GM19455 (cell line): Measurements from ENCODE around the gene NCK1.
A peak's percentile ranks its signal among the peaks of the same experiment; 100 is the strongest.

Experiments used
- ATAC-seq: cut with Tn5 transposase; IDR thresholded peaks from one replicate; pipeline ENCODE4 v1.9.1; 2021; ENCODE audit not compliant: unreplicated experiment

NCK1 gene

DNA sequence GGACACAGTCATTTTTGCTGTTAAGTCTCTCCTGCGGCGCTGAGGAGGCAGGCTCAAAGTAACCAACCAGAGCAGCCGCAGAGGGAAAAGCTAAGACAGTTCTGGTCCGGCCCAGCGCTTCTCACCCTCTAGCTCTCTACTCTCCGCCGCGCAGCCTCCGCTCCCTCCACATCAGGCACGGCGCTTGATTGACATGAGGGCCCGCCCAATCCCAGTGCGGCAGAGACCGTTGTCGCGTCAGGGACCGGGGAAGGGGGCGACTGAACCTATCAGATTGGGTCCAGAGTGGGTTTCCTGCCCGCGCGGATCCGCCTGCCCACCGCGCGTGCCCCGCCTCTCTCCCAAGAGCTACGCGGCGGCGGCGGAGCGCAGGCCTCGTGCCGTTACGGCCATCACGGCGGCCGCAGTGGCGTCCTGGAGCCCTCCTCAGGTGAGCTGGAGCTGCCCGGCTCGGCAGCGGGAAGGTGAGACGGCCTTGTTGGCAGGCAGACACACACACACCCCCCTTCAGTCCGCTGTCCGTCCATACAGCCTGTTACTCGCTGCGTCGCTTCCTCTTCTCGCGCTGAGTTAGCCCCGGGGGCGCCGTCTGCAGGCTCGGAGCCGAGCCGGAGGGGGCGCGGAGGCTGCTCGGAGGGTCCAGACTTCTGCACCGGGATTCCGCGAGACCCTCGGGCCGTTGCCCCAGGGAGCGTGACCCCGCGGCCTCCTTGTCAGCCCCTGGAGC is at the start of gene NCK1:
Gene NCK1 (plus strand): TSS at position 319 of the 727 bp plus-strand sequence. CDS start 65,794 bp downstream, outside the sequence.
- ATAC-seq, result peak; percentile 97

DNA sequence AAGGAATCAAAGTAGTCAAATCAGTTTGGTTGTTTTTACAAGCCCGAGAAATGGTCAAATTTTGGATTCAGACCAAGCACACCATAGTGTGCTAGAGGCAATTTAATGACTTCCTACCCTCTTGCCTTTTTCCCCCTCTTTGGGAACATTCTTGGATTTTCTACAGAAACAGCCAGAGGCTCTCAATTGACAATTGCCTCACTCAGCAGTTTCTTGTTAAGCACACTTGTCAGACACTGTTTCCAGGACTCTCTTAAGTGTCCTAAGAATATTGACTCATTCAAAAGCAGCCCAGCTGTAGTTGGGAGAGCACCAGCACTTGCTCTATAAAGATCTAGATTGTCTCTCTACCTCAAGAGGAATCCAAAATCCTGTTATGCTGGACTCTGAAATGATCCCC is 44.6 kb upstream of the NCK1 start:
- no peak for ATAC-seq

DNA sequence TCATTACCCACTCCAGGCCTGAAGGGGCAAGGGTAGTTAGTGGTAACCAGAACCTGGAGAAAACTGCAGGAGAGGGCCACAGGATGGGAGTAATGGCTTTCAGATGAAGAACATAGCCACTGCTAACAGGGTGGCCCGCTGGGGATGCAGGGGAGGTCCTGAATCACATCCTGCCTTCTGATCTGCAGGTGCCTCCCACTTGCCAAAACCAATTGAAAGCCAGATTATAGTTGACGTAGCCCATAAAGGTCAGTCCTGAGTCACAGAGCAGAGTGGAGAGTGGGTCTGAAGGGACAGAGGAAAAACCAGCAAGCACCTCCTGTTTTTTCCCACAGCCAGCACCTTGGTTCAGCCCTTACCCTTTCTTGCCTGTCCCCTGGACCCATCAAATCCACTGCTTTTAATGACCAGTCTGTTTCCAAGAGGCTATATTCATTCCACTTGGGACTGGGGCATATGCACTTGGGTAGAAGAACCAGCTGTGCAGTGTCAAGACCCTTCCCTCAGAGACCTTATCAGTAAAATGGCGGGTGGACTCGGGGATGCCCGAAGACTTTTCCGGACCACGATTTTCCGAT is 43.7 kb upstream of the NCK1 start:
- ATAC-seq, result peak; percentile 54

DNA sequence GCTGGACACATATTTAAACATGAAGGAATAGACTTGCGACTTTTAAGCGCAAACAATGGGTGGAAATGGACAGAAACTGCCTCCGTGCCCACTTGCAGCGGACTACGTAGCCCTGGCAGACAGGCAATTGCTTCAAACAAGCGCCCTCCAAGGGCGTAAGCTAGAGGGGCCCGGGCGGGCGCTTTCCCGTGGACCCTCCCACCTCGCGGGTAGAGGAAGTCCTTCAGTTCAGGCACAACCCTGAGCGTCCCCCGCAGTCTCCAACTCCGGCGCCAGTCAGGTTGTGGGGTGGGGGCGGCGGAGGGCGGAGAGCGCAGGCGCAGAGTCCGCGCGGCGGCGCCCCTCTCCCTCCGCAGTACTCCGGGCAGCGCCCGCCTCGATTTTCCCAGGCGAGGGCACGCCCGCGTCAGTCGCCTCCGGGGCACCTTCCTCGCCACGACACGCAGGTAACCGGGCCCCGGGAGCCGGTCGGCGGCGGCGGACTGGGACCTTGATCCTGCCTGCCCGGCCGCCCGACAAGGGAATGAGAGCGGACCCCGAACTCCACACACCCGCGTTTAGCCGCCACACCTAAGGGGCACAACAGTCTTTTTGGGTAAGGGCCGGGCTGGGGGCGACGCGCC is 43.1 kb upstream of the NCK1 start, which contains the start of gene SLC35G2:
Gene SLC35G2 (plus strand): TSS at position 358 of the 623 bp plus-strand sequence. CDS start 35,335 bp downstream, outside the sequence.
- peak; percentile 57 for ATAC-seq

DNA sequence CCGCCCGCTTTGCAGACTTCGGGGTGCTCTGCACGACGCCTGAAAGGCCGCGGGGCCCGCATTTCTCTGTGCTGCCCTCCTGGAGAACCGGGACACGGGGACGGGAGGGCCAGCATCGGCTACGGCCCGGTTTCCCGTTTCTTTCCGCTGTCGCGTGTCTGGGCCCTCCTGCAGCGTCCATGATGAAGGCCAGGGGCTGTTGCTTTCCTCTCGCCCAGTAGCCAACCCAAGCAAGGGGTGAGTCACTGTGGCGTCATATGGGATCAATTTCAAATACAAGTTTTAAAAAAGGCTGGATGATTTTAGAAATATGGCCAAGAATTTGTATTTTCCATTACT is 42.6 kb upstream of the NCK1 start:
- ATAC-seq, result peak; percentile 30

DNA sequence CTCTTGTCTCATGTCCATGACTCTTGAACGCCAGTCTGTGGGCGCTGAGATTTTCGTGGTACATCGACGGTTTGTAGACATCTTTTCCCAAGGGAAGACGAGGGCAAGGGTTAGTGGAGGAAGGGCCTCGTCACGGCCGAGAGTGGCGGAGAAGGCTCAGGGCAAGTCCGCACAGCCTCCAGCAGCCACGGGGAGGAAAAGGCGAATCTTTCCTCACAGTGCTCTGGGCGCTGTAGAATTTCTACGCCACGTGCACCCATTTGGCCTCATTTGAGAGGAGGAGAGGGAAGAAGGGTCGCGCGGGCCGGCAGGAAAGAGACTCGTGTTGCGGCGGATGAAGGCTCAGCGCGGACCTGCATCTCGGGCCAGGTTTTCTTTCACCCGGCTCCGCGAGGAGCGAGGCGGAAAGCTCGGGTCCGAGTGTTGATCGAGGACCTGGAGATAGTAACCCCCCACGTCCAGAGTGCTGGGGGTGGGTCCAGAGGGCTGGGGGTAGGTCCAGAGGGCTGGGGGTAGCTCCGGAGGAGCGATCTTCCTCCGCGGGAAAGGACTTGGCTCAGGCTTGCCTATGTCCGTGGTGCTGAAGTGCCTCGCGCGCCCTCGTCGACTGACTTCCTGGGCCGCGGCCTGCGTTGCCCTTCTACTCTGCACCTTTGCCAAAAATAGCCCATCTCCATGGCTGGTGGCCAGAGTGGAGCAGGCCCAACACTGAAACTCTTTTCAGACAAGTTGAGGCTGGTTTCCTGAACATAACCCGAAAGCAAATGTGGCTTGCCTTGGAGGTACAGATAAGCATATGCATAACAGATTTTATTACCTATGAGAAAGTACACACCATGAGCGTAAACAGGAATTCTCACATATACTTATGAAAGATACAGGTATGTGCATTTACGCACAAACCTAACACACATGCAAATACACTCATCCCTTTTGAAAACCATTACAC is 42.0 kb upstream of the NCK1 start:
- peak; percentile 17 for ATAC-seq

DNA sequence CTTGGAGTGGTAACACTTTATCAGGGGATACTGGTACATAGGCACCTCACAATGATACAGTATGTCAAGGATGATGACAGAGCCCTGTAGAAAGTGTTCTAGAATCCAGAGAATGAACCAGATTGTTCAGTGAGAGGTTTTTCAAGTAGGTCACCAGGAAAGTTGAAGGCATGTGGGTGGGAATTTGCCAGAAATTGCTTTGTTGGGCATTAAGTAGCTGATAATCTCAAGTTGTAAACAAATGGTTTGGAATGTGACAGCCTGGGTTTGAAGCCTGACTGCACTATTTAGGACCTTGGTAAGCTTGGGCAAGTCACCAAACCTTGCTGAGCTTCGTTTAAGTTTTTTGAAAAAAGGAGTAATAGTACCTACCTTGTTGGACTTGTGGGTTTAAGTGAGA is 30.5 kb upstream of the NCK1 start:
- no peak for ATAC-seq

DNA sequence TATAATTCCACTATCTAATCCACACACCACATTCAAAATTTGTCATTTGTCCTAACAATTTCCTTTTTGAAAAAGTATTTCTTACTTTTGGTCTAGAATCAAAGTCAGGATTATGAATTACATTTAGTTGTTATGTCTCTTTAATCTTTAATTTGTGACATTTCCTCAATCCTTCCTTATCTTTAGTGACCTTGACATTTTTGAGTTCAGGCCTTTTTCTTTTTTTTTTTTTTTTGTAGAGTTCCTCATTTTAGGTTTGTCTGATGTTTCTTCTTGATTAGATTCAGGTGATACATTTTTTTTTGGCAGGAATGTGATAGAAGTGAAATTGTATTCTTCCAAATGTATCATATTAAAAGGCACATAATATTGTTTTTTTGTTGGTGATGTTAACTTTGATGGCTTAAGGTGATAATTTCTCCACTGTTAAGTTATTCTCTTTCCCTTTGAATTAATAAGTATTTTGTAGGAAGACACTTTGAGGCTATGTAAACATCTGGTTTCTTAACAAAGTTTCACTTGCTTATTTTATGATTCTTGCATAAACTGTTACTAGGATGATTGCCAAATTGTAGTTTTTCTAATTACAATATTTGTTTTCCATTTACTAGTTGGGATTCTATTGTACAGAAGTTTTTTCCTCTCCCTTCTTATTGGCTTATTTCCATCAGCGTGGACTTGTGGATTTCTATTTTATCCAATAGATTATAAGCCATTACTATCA is 26.8 kb upstream of the NCK1 start:
- no peak for ATAC-seq

DNA sequence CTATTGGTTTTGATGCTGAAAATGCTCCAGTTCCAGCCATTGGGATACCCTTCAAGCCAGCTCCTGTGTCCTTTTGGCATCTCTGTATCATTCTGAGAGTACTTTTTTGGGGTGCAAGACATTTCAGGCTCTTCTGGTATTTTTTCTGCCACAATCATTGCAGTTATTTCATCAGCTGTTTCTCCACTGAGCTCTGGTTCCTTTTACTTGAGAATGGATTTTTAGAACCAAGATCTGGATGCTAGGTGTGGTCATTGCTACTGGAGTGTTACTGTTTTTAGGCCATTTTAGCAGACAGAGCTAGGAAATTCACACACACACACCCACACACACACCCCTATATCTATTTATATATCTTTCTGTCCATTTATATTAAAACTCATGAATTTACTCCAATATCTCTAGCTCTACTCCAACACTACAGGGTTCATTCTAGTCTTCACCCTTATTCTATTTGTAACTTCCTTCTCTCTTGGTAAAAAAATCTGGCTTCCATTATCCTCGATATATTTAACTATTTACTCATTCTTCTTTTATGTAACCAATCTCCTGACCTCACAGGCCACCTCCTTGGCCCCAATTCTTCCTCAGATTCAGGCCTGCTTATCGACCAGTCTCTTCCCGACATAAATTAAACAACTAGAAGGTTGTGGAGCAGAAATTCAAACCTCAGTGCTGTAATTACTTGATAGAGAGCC is 26.0 kb upstream of the NCK1 start:
- ATAC-seq, result no peak

DNA sequence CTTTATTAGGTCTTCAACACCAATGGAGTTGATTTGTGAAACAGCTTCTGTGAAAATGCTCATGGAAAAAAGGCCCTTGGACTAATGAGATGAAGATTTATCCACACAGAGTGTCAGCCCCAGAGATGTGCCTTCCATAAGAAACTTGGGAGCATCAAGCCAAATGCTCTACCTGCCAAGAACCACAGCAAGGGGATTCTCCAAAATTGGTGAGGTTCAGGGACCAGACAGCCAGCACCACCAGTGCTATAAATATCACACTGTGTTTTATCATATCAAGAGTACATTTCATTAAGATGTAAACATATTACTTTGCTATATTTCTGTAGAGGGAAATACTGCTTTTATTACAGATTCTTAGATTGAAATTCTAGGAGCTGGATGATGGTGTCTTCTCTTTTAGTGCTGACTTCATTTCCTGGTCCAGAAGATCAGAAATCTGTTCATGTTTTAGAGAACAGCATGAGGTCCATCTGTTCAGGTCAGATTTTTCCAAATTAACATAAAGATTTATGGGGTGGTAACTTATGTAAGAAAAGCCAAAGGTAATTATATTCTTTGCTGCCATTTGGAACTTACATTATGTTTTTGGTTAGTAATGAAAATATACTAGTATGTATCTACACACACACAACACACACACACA is 25.4 kb upstream of the NCK1 start:
- no peak for ATAC-seq

DNA sequence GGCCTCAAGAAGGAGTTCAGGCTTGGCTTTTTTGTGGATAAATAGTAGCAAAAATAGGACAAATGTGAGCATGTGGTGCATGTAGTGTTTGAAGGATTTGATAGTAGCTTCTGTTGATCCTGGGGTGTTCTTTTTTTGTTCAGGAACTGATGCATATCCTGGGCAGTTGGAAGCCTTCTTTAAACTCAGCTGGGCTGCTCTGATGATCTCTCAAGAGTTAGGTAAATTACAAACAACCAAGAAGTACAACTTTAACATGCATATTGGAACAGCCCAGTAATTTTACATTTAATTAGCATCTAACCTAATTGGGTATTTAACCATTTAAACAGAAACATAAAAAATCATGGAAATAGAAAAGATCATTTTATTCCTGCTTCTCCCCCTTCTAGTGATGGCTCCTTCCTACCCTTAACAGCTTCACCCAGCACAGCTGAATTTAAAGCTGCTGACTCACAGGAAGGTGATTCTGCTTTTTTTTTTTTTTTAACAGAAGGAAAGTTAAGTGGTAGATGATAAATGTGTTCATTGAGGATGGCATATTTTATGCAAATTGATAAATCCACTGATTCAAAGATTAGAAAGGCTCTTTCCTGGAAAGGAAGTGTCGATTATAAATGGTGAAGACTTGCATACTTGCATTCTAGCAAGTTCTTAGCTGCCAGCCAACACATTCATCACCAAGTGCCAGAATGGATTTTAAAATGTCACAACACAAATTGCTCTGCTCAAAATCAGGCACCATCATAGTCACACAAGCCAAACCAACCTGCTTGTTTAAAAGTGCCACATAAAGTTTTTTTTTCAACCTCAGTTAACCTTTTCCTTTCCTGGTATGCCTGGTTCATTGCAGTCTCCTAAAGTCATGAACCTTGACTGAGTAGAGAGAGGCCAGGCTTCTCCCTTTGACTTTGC is 23.1 kb upstream of the NCK1 start:
- ATAC-seq, result no peak

DNA sequence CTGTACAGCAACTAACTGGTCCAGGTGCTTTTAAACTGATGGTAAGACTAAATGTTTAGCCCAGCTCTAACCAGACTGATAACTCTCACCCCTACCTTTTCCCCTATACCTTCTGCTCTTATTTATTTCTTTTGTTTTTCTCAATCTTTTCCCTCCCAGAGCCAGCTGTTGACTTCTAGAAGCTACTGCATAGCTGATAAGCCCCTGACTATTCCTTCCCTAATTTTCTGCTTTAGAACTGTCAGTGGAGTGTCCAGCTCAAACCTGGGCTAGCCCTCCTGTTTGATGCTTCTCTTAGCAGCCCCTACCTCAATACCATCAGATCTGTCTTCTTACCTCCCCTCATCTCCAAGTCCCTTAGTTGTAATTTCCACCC is 22.5 kb upstream of the NCK1 start:
- ATAC-seq, result no peak

DNA sequence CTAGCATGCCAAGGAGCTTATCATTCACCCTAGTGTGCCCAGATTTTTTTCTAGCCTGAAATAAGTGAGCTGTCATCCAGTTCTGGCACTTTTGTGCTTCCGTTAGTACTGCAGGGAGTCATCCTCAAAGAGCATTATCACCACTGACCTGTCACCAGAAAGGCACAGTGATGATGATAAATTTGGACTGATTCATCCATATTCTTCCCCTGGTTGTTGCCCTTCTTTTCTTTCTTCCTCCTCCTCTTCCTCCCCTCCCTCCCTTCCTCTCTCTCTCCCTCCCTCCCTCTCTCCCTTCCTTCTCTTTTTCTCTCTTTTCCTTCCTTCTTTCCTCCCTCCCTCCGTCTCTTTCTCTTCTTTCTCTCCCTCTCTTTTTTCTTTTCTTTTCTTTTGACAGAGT is 21.8 kb upstream of the NCK1 start:
- no peak for ATAC-seq

DNA sequence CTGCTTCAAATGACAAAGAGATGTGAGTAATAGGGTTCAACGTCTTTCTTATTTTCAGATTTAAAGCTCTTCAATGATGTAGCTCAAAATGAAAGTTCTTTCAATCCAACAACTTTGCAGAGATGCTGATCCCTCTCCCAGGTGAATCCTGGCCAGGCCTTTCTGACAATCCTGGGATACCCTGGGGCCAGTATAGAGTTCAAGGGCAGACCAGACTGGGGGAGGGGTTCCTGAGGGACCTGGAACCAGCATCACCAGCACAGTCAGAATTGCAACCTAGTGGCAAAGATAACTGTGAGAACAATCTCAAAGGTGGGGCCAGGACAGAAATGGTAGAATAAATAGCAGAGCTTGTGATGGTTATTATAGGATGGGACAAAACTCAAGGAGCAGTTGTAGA is 19.7 kb upstream of the NCK1 start:
- no peak for ATAC-seq

DNA sequence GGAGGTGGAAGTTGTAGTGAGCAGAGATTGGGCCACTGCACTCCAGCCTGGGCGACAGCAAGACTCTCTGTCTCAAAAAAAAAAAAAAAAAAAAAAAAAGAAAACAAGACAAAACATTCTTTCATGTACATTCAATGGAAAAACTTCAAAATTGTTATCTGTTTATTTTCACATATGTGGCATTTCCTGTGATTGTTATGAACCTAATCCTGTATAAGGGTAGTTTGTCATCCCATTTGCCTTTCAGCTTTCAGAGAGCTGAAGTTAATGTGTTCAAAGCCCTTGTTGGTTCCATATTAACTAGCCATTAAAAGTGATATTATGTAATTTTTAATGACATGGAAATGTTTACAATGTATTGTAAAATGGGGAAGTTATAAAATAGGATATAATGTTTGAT is 17.3 kb upstream of the NCK1 start:
- ATAC-seq, result no peak

DNA sequence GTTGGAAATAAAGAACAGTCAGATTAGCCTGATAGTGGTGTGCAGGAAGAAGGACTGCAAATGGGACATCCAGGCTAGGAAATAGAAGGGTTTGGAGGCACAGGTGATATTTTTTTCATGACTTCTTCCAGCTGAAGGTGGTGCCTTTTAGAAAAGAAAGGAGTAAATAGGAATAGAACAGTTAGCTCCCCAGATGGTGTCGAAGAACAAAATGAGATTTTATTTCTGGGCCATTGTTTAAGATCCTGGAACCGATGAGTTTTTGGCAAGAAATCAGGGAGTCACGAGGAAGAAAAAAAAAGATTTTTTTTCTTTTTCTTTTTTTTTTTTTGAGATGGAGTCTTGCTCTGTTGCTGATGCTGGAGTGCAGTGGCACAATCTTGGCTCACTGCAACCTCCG is 9.8 kb upstream of the NCK1 start:
- no peak for ATAC-seq

DNA sequence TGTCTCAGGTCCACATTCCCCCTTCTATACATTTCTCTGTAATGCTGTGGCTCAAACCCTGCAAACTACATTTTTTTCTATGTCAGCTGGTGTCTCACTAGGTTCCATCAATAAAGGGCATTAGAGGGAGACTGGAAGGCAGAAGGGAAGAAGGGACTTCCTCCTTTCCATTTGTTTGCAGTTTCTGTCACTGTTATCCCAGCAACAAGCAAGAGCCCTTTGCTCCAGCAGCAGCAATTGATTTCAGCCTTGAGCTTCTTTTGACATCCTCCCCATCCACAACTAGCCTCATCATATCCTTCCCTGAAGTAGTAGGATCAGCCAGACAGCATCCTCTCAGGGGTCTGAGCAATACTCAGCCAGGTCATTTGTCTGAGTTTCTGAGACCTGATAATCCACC is 5.3 kb upstream of the NCK1 start:
- ATAC-seq, result no peak

DNA sequence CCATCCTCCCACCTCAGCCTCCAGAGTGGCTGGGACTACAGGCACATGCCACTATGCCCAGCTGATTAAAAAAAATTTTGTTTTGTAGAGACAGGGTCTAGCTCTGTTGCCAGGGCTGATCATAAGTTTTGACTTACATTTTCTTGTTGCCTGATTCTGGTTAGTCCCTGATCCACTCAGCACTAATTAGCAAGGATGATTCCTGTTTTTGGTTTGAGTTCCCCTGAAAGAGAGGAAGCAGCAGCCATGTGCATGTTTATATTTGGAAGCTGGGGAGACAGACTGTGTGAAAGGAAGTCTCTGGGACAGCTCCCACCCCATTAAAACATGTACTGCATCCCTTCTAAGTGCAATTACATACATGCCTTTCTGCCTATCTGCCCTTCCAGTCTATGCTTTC is 3.6 kb upstream of the NCK1 start:
- ATAC-seq, result no peak

DNA sequence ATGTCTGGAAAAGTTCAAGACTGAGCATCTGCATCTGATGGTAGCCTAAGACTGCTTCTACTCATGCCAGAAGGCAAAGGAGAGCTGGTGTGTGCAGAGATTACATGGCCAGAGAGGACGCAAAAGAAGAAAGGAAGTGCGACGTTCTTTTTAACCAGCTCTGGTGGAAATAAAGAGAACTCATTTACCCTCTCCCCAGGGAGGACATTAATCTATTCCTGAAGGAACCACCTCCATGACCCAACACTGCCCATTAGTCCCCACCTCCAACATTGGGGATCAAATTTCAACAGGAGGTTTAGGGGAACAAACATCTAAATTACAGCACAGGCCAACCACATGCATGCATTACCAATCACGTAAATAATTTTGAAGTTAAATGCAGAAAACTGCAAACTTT is 1.5 kb upstream of the NCK1 start:
- ATAC-seq, result no peak
